ENCODE measurements around the gene CD40. TPM values are rescaled to one million over a fixed set of nuclear protein-coding genes. Genes with fewer than 3 reads are reported as not detected.
"Not testable (repeated sequence)": the region's sequence is repeated elsewhere in the genome, so short reads cannot be mapped to it uniquely, and the experiment has no call there.

Gene CD40
- total RNA-seq, 1 donor from 2014 or later, result 14.0 TPM

DNA sequence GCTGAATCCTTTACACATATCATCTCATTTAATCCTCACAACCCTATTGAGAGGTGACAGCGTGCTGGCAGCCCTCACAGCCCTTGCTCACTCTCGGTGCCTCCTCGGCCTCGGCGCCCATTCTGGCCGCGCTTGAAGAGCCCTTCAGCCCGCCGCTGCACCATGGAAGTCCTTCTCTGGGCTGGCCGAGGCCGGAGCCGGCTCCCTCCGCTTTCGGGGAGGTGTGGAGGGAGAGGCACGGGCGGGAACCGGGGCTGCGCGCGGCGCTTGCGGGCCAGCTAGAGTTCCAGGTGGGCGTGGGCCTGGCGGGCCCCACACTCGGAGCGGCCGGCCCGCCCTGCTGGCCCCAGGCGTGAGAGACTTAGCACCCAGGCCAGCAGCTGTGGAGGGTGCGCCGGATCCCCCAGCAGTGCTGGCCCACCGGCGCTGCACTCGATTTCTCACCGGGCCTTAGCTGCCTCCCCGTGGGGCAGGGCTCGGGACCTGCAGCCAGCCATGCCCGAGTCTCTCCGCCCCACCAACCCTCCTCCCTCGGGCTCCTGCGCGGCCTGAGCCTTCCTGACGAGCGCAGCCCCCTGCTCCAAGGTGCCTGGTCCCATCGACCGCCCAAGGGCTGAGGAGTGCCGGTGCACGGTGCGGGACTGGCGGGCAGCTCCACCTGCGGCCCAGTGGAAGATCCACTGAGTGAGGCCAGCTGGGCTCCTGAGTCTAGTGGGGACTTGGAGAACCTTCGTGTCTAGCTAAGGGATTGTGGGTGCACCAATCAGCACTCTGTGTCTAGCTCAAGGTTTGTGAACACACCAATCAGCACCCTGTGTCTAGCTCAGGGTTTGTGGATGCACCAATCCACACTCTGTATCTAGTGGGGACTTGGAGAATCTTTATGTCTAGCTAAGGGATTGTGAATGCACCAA is 26.2 kb upstream of the CD40 start:
- not testable (repeated sequence) for DNase-seq (ENCODE audit: extremely low read depth, low read depth, low spot score)

GRCh38 chr20:46093531-46093930 is 24.6 kb upstream of the CD40 start:
- DNase-seq (ENCODE audit: extremely low read depth, low read depth, low spot score), result no peak

DNA sequence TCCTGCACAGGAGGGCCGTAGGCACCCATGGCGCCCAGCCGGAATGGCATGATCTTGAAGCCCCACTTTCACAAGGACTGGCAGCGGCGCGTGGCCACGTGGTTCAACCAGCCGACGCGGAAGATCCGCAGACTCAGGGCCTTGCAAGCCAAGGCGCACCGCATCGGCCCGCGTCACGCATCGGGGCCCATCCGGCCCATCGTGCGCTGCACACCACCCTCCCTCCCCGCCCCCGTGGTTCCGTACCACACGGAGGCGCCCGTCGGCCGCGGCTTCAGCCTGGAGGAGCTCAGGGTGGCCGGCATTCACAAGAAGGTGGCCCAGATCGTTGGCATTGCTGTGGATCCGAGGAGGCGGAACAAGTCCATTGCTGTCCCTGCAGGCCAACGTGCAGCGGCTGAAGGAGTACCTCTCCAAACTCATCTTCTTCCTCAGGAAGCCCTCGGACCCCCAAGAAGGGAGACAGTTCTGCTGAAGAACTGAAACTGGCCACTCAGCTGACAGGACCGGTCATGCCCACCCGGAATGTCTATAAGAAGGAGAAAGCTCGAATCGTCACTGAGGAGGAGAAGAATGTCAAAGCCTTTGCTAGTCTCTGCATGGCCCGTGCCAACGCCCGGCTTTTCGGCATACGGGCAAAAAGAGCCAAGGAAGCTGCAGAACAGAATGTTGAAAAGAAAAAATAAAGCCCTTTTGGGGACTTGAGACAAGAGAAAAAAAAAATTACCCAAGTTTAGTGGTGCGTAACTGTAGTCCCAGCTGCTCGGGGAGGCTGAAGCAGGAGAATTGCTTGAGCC is 18.4 kb upstream of the CD40 start:
- DNase-seq (ENCODE audit: extremely low read depth, low read depth, low spot score), result no peak

DNA sequence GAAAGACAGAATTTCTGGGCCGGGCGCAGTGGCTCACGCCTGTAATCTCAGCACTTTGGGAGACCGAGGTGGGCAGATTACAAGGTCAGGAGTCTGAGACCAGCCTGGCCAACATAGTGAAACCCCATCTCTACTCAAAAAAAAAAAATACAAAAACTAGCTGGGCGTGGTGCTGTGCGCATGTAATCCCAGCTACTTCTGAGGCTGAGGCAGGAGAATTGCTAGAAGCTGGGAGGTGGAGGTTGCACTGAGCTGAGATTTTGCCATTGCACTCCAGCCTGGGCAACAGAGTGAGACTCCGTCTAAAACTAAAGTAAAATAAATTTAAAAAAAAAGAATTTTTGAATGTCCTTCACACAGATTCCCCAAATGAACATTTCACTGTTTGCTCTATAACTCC is 17.7 kb upstream of the CD40 start:
- not testable (repeated sequence) for DNase-seq (ENCODE audit: extremely low read depth, low read depth, low spot score)

- no peak for DNase-seq (ENCODE audit: extremely low read depth, low read depth, low spot score)
Measured at GRCh38 chr20:46100988-46101387, 17.1 kb upstream of the CD40 start.

- DNase-seq (ENCODE audit: extremely low read depth, low read depth, low spot score), result no peak
Measured at GRCh38 chr20:46101957-46102356, 16.2 kb upstream of the CD40 start.

DNA sequence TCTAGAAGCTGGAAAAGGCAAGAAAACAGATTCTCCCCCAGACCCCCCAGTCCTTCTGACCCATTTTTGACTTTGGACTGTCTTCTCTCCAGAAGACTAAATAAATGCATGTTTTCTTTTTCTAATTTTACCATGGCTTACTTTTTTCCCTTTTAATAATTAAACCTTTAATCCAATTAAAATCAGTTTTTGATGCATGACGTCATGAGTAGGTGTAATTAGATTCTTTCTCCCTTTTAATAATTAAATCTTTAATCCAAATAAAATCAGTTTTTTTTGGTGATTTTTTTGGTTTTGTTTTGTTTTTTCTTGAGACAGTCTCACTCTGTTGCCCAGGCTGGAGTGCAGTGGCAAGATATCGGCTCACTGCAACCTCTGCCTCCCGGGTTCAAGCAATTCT is 15.2 kb upstream of the CD40 start:
- DNase-seq (ENCODE audit: extremely low read depth, low read depth, low spot score), result no peak

DNA sequence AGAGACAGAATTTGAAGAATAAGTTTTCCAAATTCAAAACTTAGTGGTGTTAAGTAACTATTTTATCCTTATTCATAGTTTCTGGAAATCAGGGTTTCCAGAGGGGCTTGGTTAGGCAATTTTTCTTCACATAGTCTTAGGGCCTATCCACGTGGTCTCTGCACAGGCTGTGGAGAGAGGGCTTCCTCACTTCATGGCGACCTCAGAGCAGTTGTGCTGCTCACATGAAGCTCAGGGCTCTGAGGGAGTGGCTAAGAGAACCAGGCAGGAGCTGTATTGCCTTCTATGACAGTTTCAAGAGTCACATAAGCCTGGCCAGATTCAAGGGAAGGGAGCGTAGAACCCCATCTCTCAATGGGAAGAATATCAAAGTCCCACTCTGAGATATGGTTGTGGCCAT is 13.9 kb upstream of the CD40 start:
- DNase-seq (ENCODE audit: extremely low read depth, low read depth, low spot score), result no peak

GRCh38 chr20:46107061-46107460 is 11.1 kb upstream of the CD40 start:
- DNase-seq (ENCODE audit: extremely low read depth, low read depth, low spot score), result no peak

DNA sequence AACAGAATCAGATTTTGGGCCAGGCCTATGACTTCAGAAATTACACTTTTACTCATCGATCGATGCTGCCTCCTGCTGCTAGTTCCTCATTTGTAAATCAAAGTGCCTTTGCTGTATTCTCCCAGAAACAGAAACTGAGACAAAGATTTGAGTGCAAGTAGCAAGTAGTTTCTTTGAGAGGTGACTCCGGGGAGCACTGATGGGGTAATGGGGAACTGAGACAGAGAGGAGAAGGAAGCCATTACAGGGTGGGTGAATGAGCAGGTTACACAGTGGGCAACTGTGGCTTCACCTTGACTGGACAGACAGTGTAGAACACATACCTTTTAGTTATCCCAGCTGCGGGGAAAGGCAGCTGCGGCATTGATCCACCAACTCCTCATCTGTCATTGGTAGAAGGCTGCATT is 9.7 kb upstream of the CD40 start:
- no peak for DNase-seq (ENCODE audit: extremely low read depth, low read depth, low spot score)

GRCh38 chr20:46108976-46109375 is 9.1 kb upstream of the CD40 start:
- DNase-seq (ENCODE audit: extremely low read depth, low read depth, low spot score), result no peak

- DNase-seq (ENCODE audit: extremely low read depth, low read depth, low spot score), result no peak
Measured at GRCh38 chr20:46111028-46111835, 6.9 kb upstream of the CD40 start.

DNA sequence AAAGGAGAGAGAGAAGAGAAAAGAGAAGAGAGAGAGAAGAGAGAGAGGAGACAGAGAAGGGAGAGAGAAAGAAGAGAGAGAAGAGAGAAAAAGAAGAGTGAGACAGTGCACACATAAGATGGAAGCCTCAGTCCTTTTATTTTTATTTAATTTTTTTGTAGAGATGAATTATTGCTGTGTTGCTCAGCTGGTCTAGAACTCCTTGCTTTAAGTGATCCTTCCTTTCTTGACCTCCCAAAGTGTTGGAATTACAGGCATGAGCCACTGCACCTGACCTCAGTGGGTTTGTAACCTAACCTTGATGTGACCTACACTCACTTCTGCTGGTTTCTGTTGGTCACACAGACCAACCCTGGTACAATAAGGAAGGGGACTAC is 6.3 kb upstream of the CD40 start:
- no peak for DNase-seq (ENCODE audit: extremely low read depth, low read depth, low spot score)

DNA sequence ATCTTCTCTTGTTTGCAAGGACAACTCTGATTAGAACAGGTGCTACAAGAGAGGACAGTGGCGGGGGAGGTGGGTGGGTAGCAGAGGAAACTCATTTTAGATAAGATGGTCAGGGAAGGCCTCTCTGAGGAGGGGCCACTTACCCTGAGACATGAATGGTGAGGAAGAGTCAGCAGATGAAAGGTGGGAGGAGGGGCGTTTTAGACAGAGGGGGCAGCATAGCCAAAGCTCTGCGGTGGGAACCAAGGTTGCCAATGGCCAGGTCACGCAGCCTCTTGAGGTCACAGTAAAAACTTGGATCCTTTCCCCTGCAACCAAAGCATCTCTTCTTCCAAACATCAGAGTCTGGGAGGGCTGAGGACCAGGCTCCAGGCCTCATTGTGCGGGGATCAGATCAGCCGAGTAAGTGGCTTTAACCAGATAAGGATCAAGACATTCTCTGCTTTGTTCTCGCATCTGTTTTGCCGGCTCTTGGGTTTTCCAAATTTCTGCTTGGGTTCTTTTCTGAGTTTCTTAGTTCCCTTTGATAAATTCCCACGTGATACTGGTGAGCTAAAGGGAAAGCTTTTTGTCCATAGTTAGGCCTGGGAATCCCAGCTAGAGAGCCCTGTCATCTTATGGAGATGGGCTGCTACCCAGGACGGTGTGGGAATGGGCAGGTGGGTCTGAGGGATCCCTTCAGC is 5.5 kb upstream of the CD40 start:
- no peak for DNase-seq (ENCODE audit: extremely low read depth, low read depth, low spot score)

GRCh38 chr20:46113113-46113470 is 5.0 kb upstream of the CD40 start:
- DNase-seq (ENCODE audit: extremely low read depth, low read depth, low spot score), result no peak

GRCh38 chr20:46114449-46114848 is 3.7 kb upstream of the CD40 start:
- DNase-seq (ENCODE audit: extremely low read depth, low read depth, low spot score), result no peak

GRCh38 chr20:46118481-46119020 is 437 bp downstream of the CD40 start:
- no peak for DNase-seq (ENCODE audit: extremely low read depth, low read depth, low spot score)

DNA sequence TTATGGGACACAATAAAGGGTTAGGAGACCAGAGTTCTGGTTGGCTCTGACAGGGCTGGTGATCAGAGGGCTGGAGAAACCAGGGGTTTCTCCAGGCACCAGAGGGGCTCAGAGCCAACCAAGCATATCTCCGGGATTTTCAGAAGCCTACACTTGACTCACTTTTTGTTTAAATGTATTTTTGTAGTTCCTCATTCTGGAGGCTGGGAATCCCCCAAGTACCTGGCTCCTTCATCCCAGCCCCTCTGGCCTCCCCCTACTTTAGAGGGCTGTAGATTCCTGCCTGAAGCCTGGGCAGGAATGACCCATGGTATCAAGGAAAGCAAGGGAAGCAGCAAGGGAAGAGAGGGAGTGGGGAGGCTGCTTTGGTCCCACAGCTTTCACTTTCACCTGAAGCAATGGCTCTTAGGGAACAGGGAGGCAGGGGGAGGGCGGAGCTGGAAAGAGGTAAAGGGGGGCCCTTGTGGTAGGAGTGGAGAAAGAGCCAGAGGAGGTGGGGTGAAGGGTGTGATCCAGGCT is 973 bp downstream of the CD40 start:
- no peak for DNase-seq (ENCODE audit: extremely low read depth, low read depth, low spot score)

- DNase-seq (ENCODE audit: extremely low read depth, low read depth, low spot score), result no peak
Measured at GRCh38 chr20:46119547-46119946, 1.4 kb downstream of the CD40 start.

DNA sequence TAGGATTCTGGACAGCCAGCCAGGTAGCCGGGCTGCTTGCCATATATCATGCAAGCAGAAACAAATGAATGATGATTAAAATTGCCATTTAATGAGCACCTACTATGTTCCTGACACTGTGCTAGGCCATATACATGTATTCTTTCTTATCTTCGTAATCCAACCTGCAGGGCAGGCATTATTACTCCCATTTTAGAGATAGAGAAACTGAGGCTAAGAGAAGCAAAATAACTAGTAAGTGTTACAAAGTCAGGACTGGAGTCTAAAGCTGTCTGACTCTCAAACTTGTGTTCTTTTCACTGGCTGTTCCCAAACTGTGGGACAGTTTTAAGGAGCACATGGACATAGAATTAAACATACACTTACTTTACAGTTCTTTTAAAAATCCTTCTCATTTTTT is 2.0 kb downstream of the CD40 start:
- no peak for DNase-seq (ENCODE audit: extremely low read depth, low read depth, low spot score)

All from glomerular endothelial cell (primary cell).